Endothelial cell of umbilical vein (primary cell): ENCODE results near the gene NEDD9.

Source experiments
- EZH2 ChIP-seq: IDR thresholded peaks from 2 replicates; pipeline ENCODE4 v1.6.1; 2012; ENCODE audit warnings: borderline replicate concordance, low read depth, mild to moderate bottlenecking, moderate library complexity, low read length, inconsistent platforms; ENCODE audit not compliant: severe bottlenecking
- GATA2 ChIP-seq: IDR thresholded peaks from 2 replicates; pipeline ENCODE4 v1.7.0; 2011; ENCODE audit warnings: low read depth, mild to moderate bottlenecking, moderate library complexity, mixed read lengths, low read length; ENCODE audit not compliant: insufficient read length, insufficient read depth
- POLR2A ChIP-seq: IDR thresholded peaks from 2 replicates; pipeline ENCODE4 v1.6.1; 2012; ENCODE audit warnings: low read depth, mild to moderate bottlenecking, control low read depth, low read length
- TF ChIP-seq, protein P1 (sequence below), 2 donors: IDR thresholded peaks; 1 replicate in 1 of 2; 2 replicates in 1 of 2; pipeline ENCODE4 v1.5.1; 2011; ENCODE audit warnings: low read length in 2 of 2, mild to moderate bottlenecking in 2 of 2, moderate library complexity in 2 of 2, control low read depth in 1 of 2, inconsistent platforms in 1 of 2, low read depth in 1 of 2; ENCODE audit not compliant: insufficient read depth in 1 of 2; ENCODE audit errors: extremely low read depth in 1 of 2

GRCh38 chr6:11190625-11191245 lies 41.7 kb downstream of the NEDD9 start:
- TF ChIP-seq POLR2A (no peak), EZH2 (no peak), GATA2 (no peak)
- TF ChIP-seq, protein P1, sequence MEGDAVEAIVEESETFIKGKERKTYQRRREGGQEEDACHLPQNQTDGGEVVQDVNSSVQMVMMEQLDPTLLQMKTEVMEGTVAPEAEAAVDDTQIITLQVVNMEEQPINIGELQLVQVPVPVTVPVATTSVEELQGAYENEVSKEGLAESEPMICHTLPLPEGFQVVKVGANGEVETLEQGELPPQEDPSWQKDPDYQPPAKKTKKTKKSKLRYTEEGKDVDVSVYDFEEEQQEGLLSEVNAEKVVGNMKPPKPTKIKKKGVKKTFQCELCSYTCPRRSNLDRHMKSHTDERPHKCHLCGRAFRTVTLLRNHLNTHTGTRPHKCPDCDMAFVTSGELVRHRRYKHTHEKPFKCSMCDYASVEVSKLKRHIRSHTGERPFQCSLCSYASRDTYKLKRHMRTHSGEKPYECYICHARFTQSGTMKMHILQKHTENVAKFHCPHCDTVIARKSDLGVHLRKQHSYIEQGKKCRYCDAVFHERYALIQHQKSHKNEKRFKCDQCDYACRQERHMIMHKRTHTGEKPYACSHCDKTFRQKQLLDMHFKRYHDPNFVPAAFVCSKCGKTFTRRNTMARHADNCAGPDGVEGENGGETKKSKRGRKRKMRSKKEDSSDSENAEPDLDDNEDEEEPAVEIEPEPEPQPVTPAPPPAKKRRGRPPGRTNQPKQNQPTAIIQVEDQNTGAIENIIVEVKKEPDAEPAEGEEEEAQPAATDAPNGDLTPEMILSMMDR (IDR thresholded peaks at IDR 0.05; ENCODE audit: extremely low read depth in 1 of 2, insufficient read depth in 1 of 2, low read depth in 1 of 2, low read length in 2 of 2) = no peak
